GM19025 (cell line): ENCODE data around the gene KIAA1586.

Experiments
- ATAC-seq: cut with Tn5 transposase; IDR thresholded peaks from one replicate; pipeline ENCODE4 v1.9.1; 2021; ENCODE audit warnings: mild to moderate bottlenecking, low read depth, moderate library complexity; ENCODE audit not compliant: unreplicated experiment

Gene KIAA1586

GRCh38 chr6:57094689-57095088 lies 48.2 kb downstream of the KIAA1586 start:
- no peak for ATAC-seq

GRCh38 chr6:57097596-57097995 lies 51.1 kb downstream of the KIAA1586 start:
- no peak for ATAC-seq

GRCh38 chr6:57102976-57103375 lies 56.5 kb downstream of the KIAA1586 start:
- no peak for ATAC-seq

GRCh38 chr6:57104336-57104735 lies 57.8 kb downstream of the KIAA1586 start:
- no peak for ATAC-seq
